Measurements from ENCODE around the gene HTR1A. TPM values are rescaled to one million over a fixed set of nuclear protein-coding genes. Genes with fewer than 3 reads are reported as not detected.

HTR1A gene
- total RNA-seq, 1 donor from 2014 or later: not detected

Other genes with a start within 250 kb of the HTR1A start
- 7.3 TPM for gene RNF180, start 203.4 kb upstream of the HTR1A start, total RNA-seq